HG03571 (cell line): ENCODE data around the gene C11orf58.

ENCODE experiments used
- ATAC-seq: cut with Tn5 transposase; IDR thresholded peaks from one replicate; pipeline ENCODE4 v1.9.1; 2021; ENCODE audit not compliant: unreplicated experiment

The C11orf58 gene

GRCh38 chr11:16801288-16801980, 63.0 kb downstream of the C11orf58 start:
- no peak for ATAC-seq

DNA sequence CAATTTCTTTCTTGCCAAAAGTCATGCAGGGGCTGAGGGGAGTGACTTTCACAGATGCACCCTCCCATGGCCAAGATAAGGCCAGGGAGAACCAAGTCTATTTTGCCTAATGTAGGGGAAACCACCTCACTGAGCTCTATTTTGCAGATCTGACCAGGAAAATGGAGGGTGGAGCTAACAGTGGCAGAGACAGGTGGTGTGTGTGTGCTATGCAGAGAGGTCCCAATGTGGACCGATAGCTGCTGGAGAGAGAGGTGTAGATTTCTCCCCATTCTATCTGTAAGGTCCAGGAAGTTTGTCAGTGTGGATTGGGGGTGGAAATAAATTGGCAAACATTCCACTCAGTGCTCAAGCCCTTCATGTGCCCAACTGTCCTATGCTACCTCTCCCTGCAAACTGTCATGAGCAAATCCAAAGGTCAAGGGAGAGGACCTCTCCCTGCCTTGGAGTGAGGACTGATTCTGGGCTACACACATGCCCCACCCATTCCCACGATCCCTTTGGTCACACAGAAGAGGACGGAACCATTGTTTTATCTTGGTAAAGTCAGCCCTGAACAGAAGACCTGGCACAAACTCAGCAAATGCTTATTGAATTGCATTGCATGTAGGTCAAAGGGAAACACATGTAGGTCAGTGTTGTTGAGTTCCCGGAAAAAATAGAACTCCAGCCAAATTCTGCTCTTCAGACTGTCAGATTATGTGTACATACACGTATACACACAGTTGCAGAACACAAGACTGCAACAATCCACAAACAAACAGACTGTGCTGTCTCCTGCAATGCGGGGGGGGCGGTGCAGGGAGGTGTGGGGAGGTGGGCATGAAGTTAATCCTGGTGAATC, 65.9 kb downstream of the C11orf58 start:
- no peak for ATAC-seq

GRCh38 chr11:16805938-16806337, 67.5 kb downstream of the C11orf58 start:
- no peak for ATAC-seq

- no peak for ATAC-seq
These were observed 68.3 kb downstream of the C11orf58 start for GRCh38 chr11:16806791-16807190.

GRCh38 chr11:16807306-16807705, 68.9 kb downstream of the C11orf58 start:
- ATAC-seq: no peak
